Kidney epithelial cell (primary cell): Measurements from ENCODE around the gene PTRH2. TPM values are rescaled to one million over a fixed set of nuclear protein-coding genes. Genes with fewer than 3 reads are reported as not detected.

Experiments used
- DNase-seq: peaks from one replicate; pipeline ENCODE4 v3.0.0-alpha.2; 2010; ENCODE audit warnings: low read depth
- H3K27me3 ChIP-seq: 2 replicates; pipeline ENCODE4 v1.6.0; 2011; ENCODE audit warnings: low read length; ENCODE audit not compliant: control insufficient read depth, insufficient read depth
- H3K36me3 ChIP-seq: 2 replicates; pipeline ENCODE4 v1.5.1; 2011; ENCODE audit warnings: low read length; ENCODE audit not compliant: control insufficient read depth, insufficient read depth
- H3K4me3 ChIP-seq: 2 replicates; pipeline ENCODE4 v1.5.1; 2011; ENCODE audit warnings: low read depth, mild to moderate bottlenecking, control low read depth, low read length
- total RNA-seq: library from RNA; depleted of rRNA; stranded (reverse); fragments of >200 nt; gene quantifications from 2 replicates; pipeline ENCODE4 v1.2.3, GENCODE V29; 2015
- TF ChIP-seq, protein P1 (sequence below): IDR thresholded peaks from 2 replicates; pipeline ENCODE4 v1.5.1; 2011; ENCODE audit warnings: mild to moderate bottlenecking, moderate library complexity, low read length, control low read depth, inconsistent platforms; ENCODE audit not compliant: insufficient read depth, poor library complexity, severe bottlenecking

The PTRH2 gene
- total RNA-seq, 1 donor from 2014 or later: 40.5 TPM

- TF ChIP-seq, protein P1, sequence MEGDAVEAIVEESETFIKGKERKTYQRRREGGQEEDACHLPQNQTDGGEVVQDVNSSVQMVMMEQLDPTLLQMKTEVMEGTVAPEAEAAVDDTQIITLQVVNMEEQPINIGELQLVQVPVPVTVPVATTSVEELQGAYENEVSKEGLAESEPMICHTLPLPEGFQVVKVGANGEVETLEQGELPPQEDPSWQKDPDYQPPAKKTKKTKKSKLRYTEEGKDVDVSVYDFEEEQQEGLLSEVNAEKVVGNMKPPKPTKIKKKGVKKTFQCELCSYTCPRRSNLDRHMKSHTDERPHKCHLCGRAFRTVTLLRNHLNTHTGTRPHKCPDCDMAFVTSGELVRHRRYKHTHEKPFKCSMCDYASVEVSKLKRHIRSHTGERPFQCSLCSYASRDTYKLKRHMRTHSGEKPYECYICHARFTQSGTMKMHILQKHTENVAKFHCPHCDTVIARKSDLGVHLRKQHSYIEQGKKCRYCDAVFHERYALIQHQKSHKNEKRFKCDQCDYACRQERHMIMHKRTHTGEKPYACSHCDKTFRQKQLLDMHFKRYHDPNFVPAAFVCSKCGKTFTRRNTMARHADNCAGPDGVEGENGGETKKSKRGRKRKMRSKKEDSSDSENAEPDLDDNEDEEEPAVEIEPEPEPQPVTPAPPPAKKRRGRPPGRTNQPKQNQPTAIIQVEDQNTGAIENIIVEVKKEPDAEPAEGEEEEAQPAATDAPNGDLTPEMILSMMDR: no peak
- no peak for DNase-seq
- Histone ChIP-seq H3K4me3 (no peak overlapping the region), H3K27me3 (no peaks in the 10 kb centered on the region), H3K36me3 (peaks cover 4% of the 10 kb centered on the region)
These were observed 28.3 kb downstream of the PTRH2 start for GRCh38 chr17:59678918-59679317.

GRCh38 chr17:59676716-59677115, 30.5 kb downstream of the PTRH2 start:
- H3K36me3 ChIP-seq: no peaks in the 10 kb centered on the region
- no peak for DNase-seq
- no peaks in the 10 kb centered on the region for H3K27me3 ChIP-seq
- TF ChIP-seq, protein P1: no peak
- no peak overlapping the region for H3K4me3 ChIP-seq

DNA sequence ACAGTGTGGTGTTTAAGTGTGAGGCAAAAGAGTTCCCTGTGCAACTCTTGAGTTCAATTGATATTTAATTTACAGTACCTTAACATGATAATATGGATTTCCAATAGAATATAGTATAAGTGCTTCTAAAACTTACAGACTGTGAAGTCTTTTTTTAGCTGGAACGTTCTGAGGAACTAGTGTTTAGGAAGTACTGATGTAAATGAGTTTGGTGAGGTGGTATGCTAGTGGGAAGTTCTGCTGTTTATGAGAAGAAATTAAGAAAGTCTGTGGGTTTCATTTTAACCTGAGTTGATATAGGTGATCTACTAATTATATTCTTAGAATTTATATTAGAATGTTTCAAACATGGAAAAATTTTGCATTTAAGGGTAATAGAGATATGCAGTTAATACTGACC, 32.0 kb downstream of the PTRH2 start:
- DNase-seq: no peak
- H3K4me3 ChIP-seq: no peak overlapping the region
- no peaks in the 10 kb centered on the region for H3K36me3 ChIP-seq
- H3K27me3 ChIP-seq: no peaks in the 10 kb centered on the region
- TF ChIP-seq, protein P1: no peak

DNA sequence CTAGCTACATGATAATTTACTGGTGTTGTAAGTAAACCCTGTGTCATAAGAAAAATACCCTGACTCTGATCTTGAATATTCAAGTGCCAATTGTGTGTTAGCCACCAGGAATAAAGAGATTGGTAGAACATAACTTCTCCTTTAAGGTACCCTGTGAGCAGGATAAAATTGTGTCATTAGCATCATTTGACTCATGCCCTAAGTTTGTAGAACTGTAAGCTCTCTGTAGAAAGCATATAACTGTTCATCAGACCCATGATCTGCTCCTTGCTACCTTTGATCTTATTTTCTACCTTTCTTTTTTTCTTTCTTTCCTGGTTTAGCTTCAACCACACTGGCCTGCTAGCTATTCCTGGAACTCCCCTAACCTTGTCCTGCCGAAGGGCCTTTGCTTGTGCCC, 35.8 kb downstream of the PTRH2 start:
- no peaks in the 10 kb centered on the region for H3K36me3 ChIP-seq
- H3K4me3 ChIP-seq: no peak overlapping the region
- TF ChIP-seq, protein P1: no peak
- no peak for DNase-seq
- no peaks in the 10 kb centered on the region for H3K27me3 ChIP-seq

- H3K36me3 ChIP-seq: no peaks in the 10 kb centered on the region
- H3K27me3 ChIP-seq: no peaks in the 10 kb centered on the region
- H3K4me3 ChIP-seq: no peak overlapping the region
- no peak for DNase-seq
- TF ChIP-seq, protein P1: no peak
These were observed 37.3 kb downstream of the PTRH2 start for GRCh38 chr17:59669944-59670343.

GRCh38 chr17:59669411-59669810, 37.8 kb downstream of the PTRH2 start:
- H3K27me3 ChIP-seq: no peaks in the 10 kb centered on the region
- peak; percentile 64 for DNase-seq
- TF ChIP-seq, protein P1: no peak
- no peaks in the 10 kb centered on the region for H3K36me3 ChIP-seq
- H3K4me3 ChIP-seq: no peak overlapping the region
